A673 (cell line): ENCODE data around the gene CDH7. TPM values are rescaled to one million over a fixed set of nuclear protein-coding genes. Genes with fewer than 3 reads are reported as not detected.
A peak's percentile ranks its signal among the peaks of the same experiment; 100 is the strongest.

Experiments
- BruUV-seq: library from RNA; stranded (reverse); fragments of 400-500 nt; replicated peaks from 2 replicates; lab custom pipeline; 2021; lab: Mats Ljungman, UMichigan
- CTCF ChIA-PET: fragments of 300-600 bp; sonication (Branson Sonifier 250); formaldehyde crosslinking; loops from one replicate; lab custom pipeline; 2022; ENCODE audit warnings: antibody characterized with exemption; lab: Charles Lee
- POLR2A ChIA-PET: fragments of 300-600 bp; sonication (Branson Sonifier 250); formaldehyde crosslinking; loops from one replicate; lab custom pipeline; 2022; ENCODE audit warnings: antibody characterized with exemption; ENCODE audit not compliant: low non-redundant PET; lab: Charles Lee
- DNase-seq: peaks from one replicate; pipeline ENCODE4 v3.0.0-alpha.2; 2015; ENCODE audit warnings: low spot score
- H3K27ac ChIP-seq: fragments of 200-600 bp; sonication (generic); 2 replicates; pipeline ENCODE4 v1.5.1; 2016; ENCODE audit warnings: mixed run types, low read depth, mild to moderate bottlenecking, mixed read lengths, antibody characterized with exemption, low read length; ENCODE audit not compliant: poor library complexity, severe bottlenecking
- H3K27me3 ChIP-seq: fragments of 200-600 bp; sonication (generic); replicated peaks from 2 replicates; pipeline ENCODE4 v1.6.1; 2017; ENCODE audit warnings: mixed run types, low read depth, mild to moderate bottlenecking, mixed read lengths, antibody characterized with exemption, low read length; ENCODE audit not compliant: insufficient read depth, poor library complexity
- H3K36me3 ChIP-seq: fragments of 200-600 bp; sonication (generic); 2 replicates; pipeline ENCODE4 v1.6.1; 2016; ENCODE audit warnings: mixed run types, mild to moderate bottlenecking, mixed read lengths, antibody characterized with exemption, low read length; ENCODE audit not compliant: insufficient read depth, poor library complexity, severe bottlenecking
- H3K4me1 ChIP-seq: fragments of 200-600 bp; sonication (generic); 2 replicates; pipeline ENCODE4 v1.6.1; 2017; ENCODE audit warnings: mixed run types, mild to moderate bottlenecking, mixed read lengths, antibody characterized with exemption, low read length; ENCODE audit not compliant: insufficient read depth, poor library complexity, severe bottlenecking
- H3K4me3 ChIP-seq: fragments of 200-600 bp; sonication (generic); 2 replicates; pipeline ENCODE4 v1.5.1; 2016; ENCODE audit warnings: low read depth, mixed run types, mild to moderate bottlenecking, mixed read lengths, low read length; ENCODE audit not compliant: poor library complexity, severe bottlenecking
- H3K9me3 ChIP-seq: fragments of 200-600 bp; sonication (generic); 2 replicates; pipeline ENCODE4 v1.6.1; 2016; ENCODE audit warnings: mixed run types, low read depth, mild to moderate bottlenecking, mixed read lengths, antibody characterized with exemption, low read length; ENCODE audit not compliant: poor library complexity, severe bottlenecking
- EZH2 ChIP-seq: fragments of 200-600 bp; sonication (generic); IDR thresholded peaks from 2 replicates; pipeline ENCODE4 v1.6.1; 2017; ENCODE audit warnings: borderline replicate concordance, low read depth, mild to moderate bottlenecking, mixed read lengths, antibody characterized with exemption, low read length; ENCODE audit not compliant: poor library complexity, severe bottlenecking
- intact Hi-C: fragments of 100-400 bp; cut with micrococcal nuclease; formaldehyde crosslinking; loops from one replicate; pipeline ENCODE4 v1.10.0; 2022; ENCODE audit not compliant: unreplicated experiment
- total RNA-seq: library from RNA; stranded (reverse); gene quantifications from 2 replicates; pipeline ENCODE4 v1.2.3, GENCODE V29; 2021
- TF ChIP-seq, protein P1 (sequence below): fragments of 300-800, 200-600 bp; sonication (generic); conservative IDR thresholded peaks from 2 replicates; pipeline ENCODE4 v1.5.1; 2017; ENCODE audit warnings: low read depth, mild to moderate bottlenecking, antibody characterized with exemption, low read length, moderate library complexity, mixed read lengths

Gene CDH7
- total RNA-seq, 1 experiment from 2014 or later = 2.1 TPM

DNA sequence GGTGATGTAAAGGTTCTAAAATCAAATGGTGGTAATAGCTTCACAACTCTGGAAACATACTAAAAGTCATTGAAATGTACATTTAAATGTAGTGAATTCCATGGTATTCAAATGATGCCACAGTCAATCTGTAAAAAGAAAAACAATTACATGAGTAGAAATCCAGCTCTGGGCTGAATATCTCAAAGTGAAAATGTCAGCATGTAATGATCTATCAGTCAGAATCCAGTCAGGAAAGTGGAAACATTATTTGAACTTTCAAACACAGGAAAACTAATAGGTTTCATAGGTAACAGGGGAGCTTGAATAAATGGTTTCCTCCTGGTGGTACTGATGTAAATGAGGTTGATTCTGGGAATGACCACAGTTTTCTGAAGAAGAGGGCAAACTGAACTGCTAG lies 186.4 kb downstream of the CDH7 start:
- Histone ChIP-seq H3K9me3 (no peaks in the 10 kb centered on the region), H3K36me3 (no peaks in the 10 kb centered on the region), H3K4me3 (no peak overlapping the region), H3K4me1 (peaks cover 2% of the 10 kb centered on the region), H3K27me3 (no peaks in the 10 kb centered on the region), H3K27ac (no peak overlapping the region)
- ChIA-PET POLR2A (no interaction called here), CTCF (no interaction called here)
- BruUV-seq = no TSS peak
- DNase-seq = no peak
- TF ChIP-seq EZH2 = no peak
- intact Hi-C loops = loop anchor here (5.0 to 10.0 kb wide), 2 partner anchors 560 to 1258 kb away; no protein-coding TSS in a partner anchor

DNA sequence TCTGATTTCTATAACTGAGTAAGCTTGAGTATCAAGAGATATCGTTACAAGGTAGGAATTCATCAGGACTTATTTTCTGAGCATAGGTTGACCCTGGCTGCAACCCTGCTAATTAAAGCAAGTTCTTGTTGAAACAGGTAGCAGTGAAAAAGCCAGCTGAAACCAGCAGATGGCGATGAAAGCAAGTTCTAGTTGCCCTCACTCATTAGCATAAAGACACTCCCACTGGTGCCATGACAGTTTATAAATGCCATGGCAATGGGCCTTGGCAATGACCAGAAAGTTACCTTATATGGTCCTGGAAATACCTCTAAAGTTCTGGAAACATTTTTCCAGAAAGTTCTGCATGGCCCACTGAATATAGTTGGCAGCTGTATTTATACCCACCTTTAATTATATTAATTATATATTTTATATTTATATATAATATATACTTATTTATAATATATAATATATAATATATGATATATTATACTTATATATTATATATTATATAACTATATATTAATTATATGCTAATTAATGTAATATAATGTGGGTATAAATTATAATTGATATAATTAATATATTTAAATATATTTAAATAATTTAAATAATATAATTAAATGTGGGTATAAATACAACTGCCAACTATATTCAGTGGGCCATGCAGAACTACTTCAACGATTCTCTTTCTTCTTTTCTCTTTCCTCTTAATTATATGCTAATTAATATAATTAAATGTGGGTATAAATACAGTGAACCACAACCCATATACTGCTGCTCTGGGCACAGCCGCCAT lies 188.0 kb downstream of the CDH7 start:
- Histone ChIP-seq H3K27me3 (no peaks in the 10 kb centered on the region), H3K36me3 (no peaks in the 10 kb centered on the region), H3K9me3 (no peaks in the 10 kb centered on the region), H3K27ac (peak overlapping the region; percentile 2), H3K4me3 (no peak overlapping the region), H3K4me1 (peaks cover 18% of the 10 kb centered on the region)
- intact Hi-C loops = loop anchor here (5.0 to 10.0 kb wide), 2 partner anchors 559 to 1256 kb away; no protein-coding TSS in a partner anchor
- no TSS peak for BruUV-seq
- no peak for TF ChIP-seq EZH2
- TF ChIP-seq, protein P1, sequence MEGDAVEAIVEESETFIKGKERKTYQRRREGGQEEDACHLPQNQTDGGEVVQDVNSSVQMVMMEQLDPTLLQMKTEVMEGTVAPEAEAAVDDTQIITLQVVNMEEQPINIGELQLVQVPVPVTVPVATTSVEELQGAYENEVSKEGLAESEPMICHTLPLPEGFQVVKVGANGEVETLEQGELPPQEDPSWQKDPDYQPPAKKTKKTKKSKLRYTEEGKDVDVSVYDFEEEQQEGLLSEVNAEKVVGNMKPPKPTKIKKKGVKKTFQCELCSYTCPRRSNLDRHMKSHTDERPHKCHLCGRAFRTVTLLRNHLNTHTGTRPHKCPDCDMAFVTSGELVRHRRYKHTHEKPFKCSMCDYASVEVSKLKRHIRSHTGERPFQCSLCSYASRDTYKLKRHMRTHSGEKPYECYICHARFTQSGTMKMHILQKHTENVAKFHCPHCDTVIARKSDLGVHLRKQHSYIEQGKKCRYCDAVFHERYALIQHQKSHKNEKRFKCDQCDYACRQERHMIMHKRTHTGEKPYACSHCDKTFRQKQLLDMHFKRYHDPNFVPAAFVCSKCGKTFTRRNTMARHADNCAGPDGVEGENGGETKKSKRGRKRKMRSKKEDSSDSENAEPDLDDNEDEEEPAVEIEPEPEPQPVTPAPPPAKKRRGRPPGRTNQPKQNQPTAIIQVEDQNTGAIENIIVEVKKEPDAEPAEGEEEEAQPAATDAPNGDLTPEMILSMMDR = peak; percentile 79
- CTCF ChIA-PET = interaction anchor here (0.6 kb wide), 2 partner anchors 557 to 678 kb away, joined by 6 read pairs; no protein-coding TSS in a partner anchor
- peak; percentile 91 for DNase-seq
- POLR2A ChIA-PET = no interaction called here
